H9 (cell line): ENCODE data around the gene MACROD1. TPM values are rescaled to one million over a fixed set of nuclear protein-coding genes. Genes with fewer than 3 reads are reported as not detected.
"Not testable (repeated sequence)": the region's sequence is repeated elsewhere in the genome, so short reads cannot be mapped to it uniquely, and the experiment has no call there.

Source experiments
- DNase-seq: peaks from one replicate; pipeline ENCODE4 v3.0.0-alpha.2; 2017
- H2AFZ ChIP-seq: one replicate; pipeline ENCODE4 v1.6.1; 2013; ENCODE audit warnings: mild to moderate bottlenecking, low read length, control low read depth, moderate library complexity
- H2AK5ac ChIP-seq: 2 replicates; pipeline ENCODE4 v1.6.1; 2013; ENCODE audit warnings: low read length, control low read depth, mixed read lengths; ENCODE audit not compliant: insufficient read length
- H2BK120ac ChIP-seq: one replicate; pipeline ENCODE4 v1.6.1; 2013; ENCODE audit warnings: low read depth, mild to moderate bottlenecking, low read length, control low read depth, inconsistent platforms; ENCODE audit not compliant: poor library complexity, severe bottlenecking
- H2BK12ac ChIP-seq: 2 replicates; pipeline ENCODE4 v1.6.1; 2013; ENCODE audit warnings: low read length, control low read depth, mixed read lengths, low read depth; ENCODE audit not compliant: insufficient read length
- H2BK15ac ChIP-seq: 2 replicates; pipeline ENCODE4 v1.6.1; 2013; ENCODE audit warnings: low read depth, low read length, control low read depth
- H2BK20ac ChIP-seq: one replicate; pipeline ENCODE4 v1.6.1; 2013; ENCODE audit warnings: low read depth, mild to moderate bottlenecking, low read length, control low read depth, inconsistent platforms; ENCODE audit not compliant: poor library complexity, severe bottlenecking
- H2BK5ac ChIP-seq: 2 replicates; pipeline ENCODE4 v1.6.1; 2013; ENCODE audit warnings: low read length, control low read depth, mixed read lengths; ENCODE audit not compliant: insufficient read length
- H3K14ac ChIP-seq: 2 replicates; pipeline ENCODE4 v1.6.1; 2013; ENCODE audit warnings: low read length, control low read depth; ENCODE audit not compliant: insufficient read depth
- H3K18ac ChIP-seq: 2 replicates; pipeline ENCODE4 v1.6.1; 2013; ENCODE audit warnings: low read depth, mild to moderate bottlenecking, mixed read lengths, low read length, control low read depth; ENCODE audit not compliant: insufficient read length
- H3K23ac ChIP-seq: 2 replicates; pipeline ENCODE4 v1.6.1; 2013; ENCODE audit warnings: low read length, control low read depth, mixed read lengths, low read depth; ENCODE audit not compliant: insufficient read length
- H3K23me2 ChIP-seq: 2 replicates; pipeline ENCODE4 v1.6.1; 2013; ENCODE audit warnings: low read depth, mild to moderate bottlenecking, mixed read lengths, low read length, control low read depth; ENCODE audit not compliant: insufficient read length, poor library complexity, severe bottlenecking
- H3K27ac ChIP-seq: 2 replicates; pipeline ENCODE4 v1.5.1; 2013; ENCODE audit warnings: low read length, control low read depth, mixed read lengths, low read depth; ENCODE audit not compliant: insufficient read length
- H3K27me3 ChIP-seq: 2 replicates; pipeline ENCODE4 v1.6.1; 2013; ENCODE audit warnings: low read length, control low read depth, inconsistent platforms; ENCODE audit not compliant: insufficient read depth
- H3K4ac ChIP-seq: 2 replicates; pipeline ENCODE4 v1.6.1; 2013; ENCODE audit warnings: low read depth, mild to moderate bottlenecking, control low read depth, inconsistent platforms, low read length, moderate library complexity
- H3K4me1 ChIP-seq: 2 replicates; pipeline ENCODE4 v1.6.1; 2013; ENCODE audit warnings: low read length, control low read depth, inconsistent platforms; ENCODE audit not compliant: insufficient read depth
- H3K4me2 ChIP-seq: 2 replicates; pipeline ENCODE4 v1.6.1; 2013; ENCODE audit warnings: low read length, control low read depth, mixed read lengths; ENCODE audit not compliant: insufficient read length, insufficient read depth
- H3K56ac ChIP-seq: 2 replicates; pipeline ENCODE4 v1.6.1; 2013; ENCODE audit warnings: low read depth, mild to moderate bottlenecking, mixed read lengths, low read length, control low read depth; ENCODE audit not compliant: insufficient read length
- H3K79me1 ChIP-seq: 2 replicates; pipeline ENCODE4 v1.6.1; 2013; ENCODE audit warnings: low read depth, mild to moderate bottlenecking, moderate library complexity, low read length, control low read depth, inconsistent platforms; ENCODE audit not compliant: insufficient read depth, poor library complexity, severe bottlenecking
- H3K79me2 ChIP-seq: 2 replicates; pipeline ENCODE4 v1.6.1; 2013; ENCODE audit warnings: low read length, control low read depth, inconsistent platforms; ENCODE audit not compliant: insufficient read depth
- H3K9ac ChIP-seq: 2 replicates; pipeline ENCODE4 v1.6.1; 2013; ENCODE audit warnings: low read length, control low read depth, mixed read lengths; ENCODE audit not compliant: insufficient read length; ENCODE audit errors: extremely low read depth
- H3K9me3 ChIP-seq: one replicate; pipeline ENCODE4 v1.6.1; 2013; ENCODE audit warnings: low read depth, low read length, inconsistent platforms; ENCODE audit not compliant: control insufficient read depth
- H3T11ph ChIP-seq: one replicate; pipeline ENCODE4 v1.6.1; 2013; ENCODE audit warnings: mild to moderate bottlenecking, low read length, control low read depth, inconsistent platforms
- H4K20me1 ChIP-seq: one replicate; pipeline ENCODE4 v1.6.1; 2013; ENCODE audit not compliant: control insufficient read depth, insufficient read length, insufficient read depth
- H4K5ac ChIP-seq: 2 replicates; pipeline ENCODE4 v1.6.1; 2013; ENCODE audit warnings: low read depth, mild to moderate bottlenecking, mixed read lengths, low read length, control low read depth; ENCODE audit not compliant: insufficient read length
- H4K8ac ChIP-seq: replicated peaks from 2 replicates; pipeline ENCODE4 v1.6.1; 2013; ENCODE audit warnings: low read length, control low read depth, mixed read lengths, low read depth; ENCODE audit not compliant: insufficient read length
- H4K91ac ChIP-seq: 2 replicates; pipeline ENCODE4 v1.6.1; 2013; ENCODE audit warnings: low read depth, mild to moderate bottlenecking, moderate library complexity, mixed read lengths, low read length, control low read depth; ENCODE audit not compliant: insufficient read length
- H3K27ac Mint-ChIP-seq, 3 experiments: 2 replicates in 2 of 3; 3 replicates in 1 of 3; pipeline ENCODE4 v1.8.0; 2020 to 2021; ENCODE audit warnings: mixed read lengths in 3 of 3, mild to moderate bottlenecking in 1 of 3, moderate library complexity in 1 of 3
- H3K27me3 Mint-ChIP-seq: 2 replicates; pipeline ENCODE4 v1.8.0; 2021; ENCODE audit warnings: low read depth, mild to moderate bottlenecking, moderate library complexity, mixed read lengths
- H3K36me3 Mint-ChIP-seq, 3 experiments: 2 replicates in 2 of 3; 3 replicates in 1 of 3; pipeline ENCODE4 v1.8.0; 2020 to 2021; ENCODE audit warnings: low read depth in 3 of 3, mixed read lengths in 3 of 3; ENCODE audit not compliant: insufficient read depth in 1 of 3
- H3K4me1 Mint-ChIP-seq, 2 experiments: 2 replicates each; pipeline ENCODE4 v1.8.0; 2020; ENCODE audit warnings: mixed read lengths in 2 of 2
- H3K4me3 Mint-ChIP-seq, 2 experiments: 2 replicates in 1 of 2; 3 replicates in 1 of 2; pipeline ENCODE4 v1.8.0; 2020 to 2021; ENCODE audit warnings: mild to moderate bottlenecking in 2 of 2, mixed read lengths in 2 of 2, moderate library complexity in 1 of 2
- H3K9me3 Mint-ChIP-seq, 2 experiments: 2 replicates in 1 of 2; 3 replicates in 1 of 2; pipeline ENCODE4 v1.8.0; 2020; ENCODE audit warnings: mild to moderate bottlenecking in 2 of 2, mixed read lengths in 2 of 2, moderate library complexity in 1 of 2
- CTCF ChIP-seq: fragments of 200-600 bp; sonication (generic); conservative IDR thresholded peaks from 3 replicates; pipeline ENCODE4 v1.8.0; 2021; ENCODE audit warnings: antibody characterized with exemption, mild to moderate bottlenecking
- WGBS: extraction: QIAGEN DNeasy Blood & Tissue Kit; methylation state at CpG from one replicate; pipeline ENCODE4 v1.1.7; 2013; ENCODE audit warnings: missing lambda C conversion rate, low lambda C conversion rate, mixed read lengths; ENCODE audit not compliant: insufficient read length; ENCODE audit errors: extremely low coverage; 5-methylcytosine and 5-hydroxymethylcytosine counted together
- total RNA-seq: library from RNA; stranded (reverse); gene quantifications from 2 replicates; pipeline ENCODE4 v1.2.1, GENCODE V29; 2021

The MACROD1 gene
- total RNA-seq, 1 experiment from 2014 or later = 21.2 TPM

DNA sequence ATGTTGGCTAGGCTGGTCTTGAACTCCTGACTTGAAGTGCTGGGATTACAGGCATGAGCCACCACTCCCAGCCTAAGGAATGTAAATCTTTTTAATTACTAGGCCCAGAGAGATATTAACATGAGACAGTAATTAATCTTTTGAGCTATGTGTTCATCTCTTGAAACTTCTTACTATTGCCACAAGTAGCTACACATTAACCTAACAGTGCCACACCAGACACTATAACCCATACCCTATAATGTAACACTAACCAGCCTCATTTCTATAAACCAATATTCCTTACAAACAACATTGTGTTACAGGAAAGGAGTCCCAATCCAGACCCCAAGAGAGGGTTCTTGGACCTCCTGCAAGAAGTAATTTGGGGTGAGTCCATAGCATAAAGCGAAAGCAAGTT lies 199.5 kb downstream of the MACROD1 start:
- Mint-ChIP-seq H3K4me3 (no peak overlapping the region), H3K27me3 (peaks cover 53% of the 10 kb centered on the region), H3K27ac (no peak overlapping the region), H3K36me3 (no peaks in the 10 kb centered on the region), H3K4me1 (peaks cover 5% of the 10 kb centered on the region in 2 experiments), H3K9me3 (no peaks in the 10 kb centered on the region)
- H3K4me1 ChIP-seq = no peaks in the 10 kb centered on the region
- no peaks in the 10 kb centered on the region for H3K9me3 ChIP-seq
- no peak overlapping the region for H2BK120ac ChIP-seq
- no peak overlapping the region for H3K14ac ChIP-seq
- no peak overlapping the region for H3T11ph ChIP-seq
- no peak overlapping the region for H2BK12ac ChIP-seq
- no peak overlapping the region for H2BK20ac ChIP-seq
- H2AFZ ChIP-seq = no peak overlapping the region
- H4K20me1 ChIP-seq = no peaks in the 10 kb centered on the region
- no peak overlapping the region for H2AK5ac ChIP-seq
- H3K18ac ChIP-seq = no peak overlapping the region
- no peaks in the 10 kb centered on the region for H3K79me2 ChIP-seq
- H4K8ac ChIP-seq = no peak overlapping the region
- H4K91ac ChIP-seq = no peak overlapping the region
- no peak overlapping the region for H3K23ac ChIP-seq
- no peak overlapping the region for H3K56ac ChIP-seq
- WGBS = no CpG with 5 or more reads among the region's 1 CpG
- H3K4ac ChIP-seq = no peak overlapping the region
- H3K9ac ChIP-seq = no peak overlapping the region
- H3K23me2 ChIP-seq = no peaks in the 10 kb centered on the region
- H3K79me1 ChIP-seq = no peaks in the 10 kb centered on the region
- H2BK15ac ChIP-seq = no peak overlapping the region
- H3K27ac ChIP-seq = no peak overlapping the region
- H3K27me3 ChIP-seq = no peaks in the 10 kb centered on the region
- TF ChIP-seq CTCF = no peak
- no peak overlapping the region for H3K4me2 ChIP-seq
- DNase-seq = no peak
- no peak overlapping the region for H4K5ac ChIP-seq
- H2BK5ac ChIP-seq = no peak overlapping the region

- H3K9me3 Mint-ChIP-seq, H3K14ac ChIP-seq, H3K36me3 Mint-ChIP-seq, H3K4me3 Mint-ChIP-seq, H4K20me1 ChIP-seq, H2AFZ ChIP-seq, H2BK20ac ChIP-seq, H3K4me1 ChIP-seq, H4K91ac ChIP-seq, H2BK12ac ChIP-seq, H3K27ac Mint-ChIP-seq, H3K79me1 ChIP-seq, H3K23me2 ChIP-seq, H3K9me3 ChIP-seq, H2BK5ac ChIP-seq, H2BK120ac ChIP-seq, H3K27ac ChIP-seq, H3K9ac ChIP-seq, DNase-seq, H4K5ac ChIP-seq, H4K8ac ChIP-seq, H3K23ac ChIP-seq, H3K4ac ChIP-seq, H3K56ac ChIP-seq, H3K27me3 ChIP-seq, H3K4me2 ChIP-seq, H2AK5ac ChIP-seq, H3K4me1 Mint-ChIP-seq, H3K18ac ChIP-seq, H3T11ph ChIP-seq, H2BK15ac ChIP-seq, H3K79me2 ChIP-seq: not testable (repeated sequence)
- H3K27me3 Mint-ChIP-seq = peaks cover 27% of the 10 kb centered on the region
- no CpG with 5 or more reads among the region's 4 CpGs for WGBS
Observed at GRCh38 chr11:63963895-63964294, 202.0 kb downstream of the MACROD1 start.
